Transverse colon (tissue), 4 donors: Measurements from ENCODE around the gene MBP.

ENCODE experiments used
- CTCF ChIP-seq, 5 experiments: fragments of 200-600 bp in 3 of 5; fragments of 450-650 bp in 2 of 5; sonication (generic) in 3 of 5; IDR thresholded peaks; 1 replicate in 2 of 5; 2 replicates in 3 of 5; pipeline ENCODE4 v1.5.1; 2016 to 2017; ENCODE audit warnings: antibody characterized with exemption in 5 of 5, inconsistent platforms in 3 of 5, mild to moderate bottlenecking in 2 of 5, moderate library complexity in 1 of 5
- EP300 ChIP-seq: sonication (generic); formaldehyde crosslinking; IDR thresholded peaks from one replicate; pipeline ENCODE4 v1.6.1; 2017; ENCODE audit warnings: antibody characterized with exemption, low read depth
- POLR2AphosphoS5 ChIP-seq, 3 donors: sonication (generic); formaldehyde crosslinking; IDR thresholded peaks; one replicate each; pipeline ENCODE4 v1.6.1; 2016; ENCODE audit warnings: antibody characterized with exemption in 3 of 3

GRCh38 chr18:76932026-76932819 lies 200.4 kb downstream of the MBP start:
- no peak for TF ChIP-seq CTCF (IDR thresholded peaks at IDR 0.05)
- no peak for TF ChIP-seq POLR2AphosphoS5 (IDR thresholded peaks at IDR 0.05)
- TF ChIP-seq EP300: no peak
